Activated T-cell treated with anti-CD3 and anti-CD28 coated beads for 4 hours (primary cell): ENCODE results near the gene SPATA25.
A peak's percentile ranks its signal among the peaks of the same experiment; 100 is the strongest.

Experiments
- DNase-seq: peaks from one replicate; pipeline ENCODE4 v3.0.0-alpha.2; 2020

The SPATA25 gene

GRCh38 chr20:45863543-45864470, 23.6 kb downstream of the SPATA25 start:
- DNase-seq = no peak

- no peak for DNase-seq
Measured at GRCh38 chr20:45861221-45862075, 26.0 kb downstream of the SPATA25 start.

DNA sequence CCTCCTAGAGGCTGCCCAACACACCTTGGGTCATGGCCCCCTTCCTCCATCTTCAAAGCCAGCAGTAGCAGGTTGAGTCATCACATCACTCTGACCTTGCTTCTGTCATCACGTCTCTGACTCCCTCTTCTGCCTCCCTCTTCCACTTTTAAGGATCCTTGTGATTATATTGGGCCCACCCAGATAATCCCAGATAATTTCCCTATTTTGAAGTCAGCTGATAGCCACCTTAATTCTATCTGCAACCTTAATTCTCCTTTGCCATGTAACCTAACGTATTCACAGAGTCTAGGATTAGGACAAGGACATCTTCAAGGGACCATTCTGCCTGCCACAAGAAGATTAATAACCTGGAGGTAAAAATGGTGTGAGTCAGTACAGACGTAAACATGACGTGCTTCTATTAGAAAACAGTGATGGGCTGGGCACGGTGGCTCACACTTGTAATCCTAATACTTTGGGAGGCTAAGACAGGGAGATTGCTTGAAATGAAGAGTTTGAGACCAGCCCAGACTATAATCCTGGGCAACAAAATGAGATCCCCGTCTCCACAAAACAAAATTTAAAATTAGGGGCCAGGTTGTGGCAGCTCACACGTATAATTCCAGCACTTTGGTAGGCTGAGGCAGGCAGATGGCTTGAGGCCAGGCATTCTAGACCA, 26.7 kb downstream of the SPATA25 start:
- DNase-seq = no peak

GRCh38 chr20:45859916-45860315, 27.5 kb downstream of the SPATA25 start:
- DNase-seq = no peak

DNA sequence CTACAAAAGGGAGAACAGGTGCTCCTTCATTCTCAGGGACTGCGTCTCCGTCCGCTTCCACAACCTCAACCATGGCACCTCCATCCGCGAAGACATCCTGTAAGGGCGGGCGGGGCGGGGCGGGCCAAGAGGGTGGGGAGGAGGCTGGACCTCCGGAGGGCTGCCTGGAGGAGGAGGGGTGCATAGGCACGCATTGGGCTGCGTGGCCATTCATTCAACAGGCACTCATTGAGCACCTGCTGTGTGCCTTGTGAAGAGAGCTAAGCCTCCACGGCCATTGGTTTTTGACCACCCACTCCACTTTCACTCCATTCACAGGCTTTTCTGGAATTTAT, 29.6 kb downstream of the SPATA25 start:
- DNase-seq = no peak

GRCh38 chr20:45857114-45857881, 30.1 kb downstream of the SPATA25 start, which contains the start of the genes ACOT8 and ZSWIM3:
Gene ACOT8, minus strand, starts transcription at chr20:45857392. Its CDS starts 77 bp downstream, at chr20:45857315.
Gene ZSWIM3, plus strand, starts transcription at chr20:45857614. Its CDS starts 212 bp downstream, at chr20:45857826.
- DNase-seq = peak; percentile 90

DNA sequence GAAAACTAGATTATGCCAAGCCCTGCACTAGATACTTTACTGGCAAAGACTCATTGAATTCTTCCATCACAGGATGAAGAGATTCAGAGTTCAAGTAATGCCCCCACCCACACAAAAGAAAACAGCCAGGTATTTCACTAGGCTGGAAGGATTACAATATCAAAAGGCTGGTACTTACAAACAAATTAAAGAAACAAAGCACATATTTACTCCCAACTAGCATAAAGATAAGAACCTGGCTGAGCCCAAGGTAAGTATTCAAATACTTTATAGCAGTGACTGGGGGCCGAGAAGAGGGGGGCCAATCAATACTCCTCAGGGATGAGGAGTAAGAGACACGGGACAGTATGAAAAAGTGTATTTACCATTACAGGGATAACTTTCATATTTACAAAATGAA, 33.9 kb downstream of the SPATA25 start:
- DNase-seq = no peak

DNA sequence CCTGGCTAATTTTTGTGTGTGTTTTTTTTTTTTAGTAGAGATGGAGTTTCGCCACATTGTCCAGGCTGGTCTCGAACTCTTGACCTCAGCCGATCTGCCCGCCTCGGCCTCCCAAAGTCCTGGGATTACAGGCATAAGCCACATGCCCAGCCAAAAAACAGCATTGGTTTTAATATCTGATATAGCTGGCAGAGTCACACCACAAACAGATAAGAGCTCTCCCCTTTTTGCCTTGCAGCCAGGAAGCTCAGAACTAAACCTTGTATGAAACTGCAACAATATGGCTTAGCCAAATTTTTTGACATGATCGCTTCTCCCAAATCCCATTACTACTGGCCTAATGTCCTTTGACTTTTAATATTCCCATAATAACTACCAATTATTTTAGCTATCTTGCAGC, 35.1 kb downstream of the SPATA25 start:
- DNase-seq = no peak

DNA sequence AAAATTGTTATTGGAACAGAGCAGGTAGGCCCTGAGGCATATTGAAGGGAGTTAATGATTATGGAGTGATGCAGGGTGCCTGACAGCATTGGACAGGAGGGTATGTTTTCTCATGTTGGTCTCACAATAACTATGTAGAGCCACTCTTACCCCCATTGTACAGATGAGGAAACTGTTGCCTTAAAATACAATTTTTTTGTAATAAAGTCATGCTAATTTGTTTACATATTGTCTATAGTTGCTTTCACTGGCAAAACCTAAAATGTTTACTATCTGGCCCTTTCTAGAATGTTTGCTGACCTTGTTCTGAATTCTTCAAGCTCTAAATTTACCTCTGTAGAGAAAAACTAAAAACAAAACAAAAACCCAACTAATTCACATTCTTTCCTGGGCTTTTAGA, 35.9 kb downstream of the SPATA25 start:
- DNase-seq = no peak

DNA sequence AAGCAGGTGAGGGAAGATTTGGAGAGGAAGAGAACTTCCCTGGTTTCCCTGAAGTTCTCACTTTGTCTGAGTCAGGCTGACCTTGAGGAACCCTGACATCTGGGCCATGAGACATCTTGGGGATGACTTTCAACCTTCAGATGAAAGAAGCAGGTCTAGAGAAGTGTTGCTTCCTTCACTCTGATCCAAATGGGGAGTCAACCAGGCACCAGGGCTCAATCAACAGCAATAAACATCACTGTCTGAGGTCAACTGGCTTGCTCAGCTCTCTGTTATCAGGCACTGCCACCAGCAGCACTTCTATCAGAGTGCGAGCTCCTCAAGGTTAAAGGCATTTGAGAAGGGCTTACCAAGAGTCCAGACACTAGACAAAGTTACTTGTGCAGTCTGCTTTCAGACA, 36.5 kb downstream of the SPATA25 start:
- no peak for DNase-seq

GRCh38 chr20:45850238-45850637, 37.2 kb downstream of the SPATA25 start:
- DNase-seq = no peak

GRCh38 chr20:45848969-45849582, 38.3 kb downstream of the SPATA25 start:
- no peak for DNase-seq

- no peak for DNase-seq
Measured at GRCh38 chr20:45848421-45848820, 39.0 kb downstream of the SPATA25 start.

DNA sequence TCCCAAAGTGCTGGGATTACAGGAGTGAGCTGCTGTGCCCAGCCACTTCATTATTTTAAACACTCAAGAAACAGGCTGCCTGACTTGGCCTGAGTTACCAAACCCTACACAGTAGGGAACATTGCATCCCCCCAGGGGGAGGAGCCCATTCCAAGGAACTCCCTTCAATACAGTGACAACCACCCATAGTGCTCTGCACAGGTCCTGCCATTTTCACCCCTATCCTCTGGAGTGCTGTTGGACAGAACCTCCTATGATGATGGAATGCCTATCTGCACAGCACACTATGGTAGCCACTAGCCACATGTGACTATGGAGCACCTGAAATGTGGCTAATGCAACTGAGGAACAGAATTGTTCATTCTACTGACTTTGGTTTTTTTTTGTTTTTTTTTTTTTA, 42.0 kb downstream of the SPATA25 start:
- no peak for DNase-seq

DNA sequence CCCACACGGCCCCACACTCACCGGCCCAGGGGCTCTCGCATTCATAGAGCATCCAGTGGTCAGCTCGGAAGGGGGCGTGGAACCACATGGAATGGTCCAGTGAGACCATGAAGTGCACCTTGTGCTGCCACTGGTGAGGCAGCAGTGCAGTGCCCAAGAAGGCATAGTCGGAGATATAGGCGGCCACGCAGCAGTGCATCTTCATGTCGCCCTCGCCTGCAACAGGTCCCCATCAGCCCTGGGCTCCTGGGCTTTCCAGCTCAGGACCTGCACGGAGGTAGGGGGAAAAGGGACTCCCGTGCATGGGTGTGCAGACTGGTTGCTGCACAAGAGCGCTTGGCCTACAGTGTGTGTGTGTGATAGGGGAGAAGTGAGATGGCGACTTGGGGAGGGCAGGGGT, 43.9 kb downstream of the SPATA25 start:
- DNase-seq = no peak

- DNase-seq = no peak
Measured at GRCh38 chr20:45842169-45842812, 45.1 kb downstream of the SPATA25 start.

DNA sequence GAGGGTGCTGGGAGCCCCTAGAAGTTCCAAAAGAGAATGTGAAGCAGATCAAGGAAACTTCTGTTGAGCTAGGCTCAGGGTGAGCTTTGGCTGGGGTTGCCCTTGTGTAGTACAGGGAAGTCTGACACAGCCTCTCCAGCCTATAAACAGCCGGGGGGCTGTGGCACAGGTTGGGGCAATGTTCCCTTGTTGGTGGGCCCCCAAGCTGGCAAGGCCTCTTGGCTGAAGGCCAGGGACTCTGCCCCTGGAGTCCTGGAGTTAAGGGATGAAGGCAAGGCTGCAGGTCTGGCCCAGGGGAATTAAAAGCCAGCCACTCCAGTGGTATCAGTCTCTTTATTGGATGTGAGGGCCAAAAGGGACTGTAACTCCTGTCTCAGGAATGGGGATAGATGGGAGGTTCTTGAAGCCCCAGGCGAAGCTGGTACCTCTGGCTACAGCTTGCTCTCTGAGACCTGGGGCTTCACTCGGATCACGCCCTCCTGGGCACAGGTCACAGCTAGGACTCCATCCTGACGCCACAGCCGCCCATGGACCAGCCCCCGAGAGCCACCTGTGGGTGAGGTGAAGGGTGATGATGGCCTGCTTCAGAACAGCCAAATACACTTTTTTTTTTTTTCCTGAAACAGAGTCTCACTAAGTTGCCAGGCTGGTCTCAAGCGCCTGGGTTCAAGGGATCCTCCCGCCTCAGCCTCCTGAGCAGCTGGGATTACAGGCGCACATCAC, 45.9 kb downstream of the SPATA25 start:
- no peak for DNase-seq

DNA sequence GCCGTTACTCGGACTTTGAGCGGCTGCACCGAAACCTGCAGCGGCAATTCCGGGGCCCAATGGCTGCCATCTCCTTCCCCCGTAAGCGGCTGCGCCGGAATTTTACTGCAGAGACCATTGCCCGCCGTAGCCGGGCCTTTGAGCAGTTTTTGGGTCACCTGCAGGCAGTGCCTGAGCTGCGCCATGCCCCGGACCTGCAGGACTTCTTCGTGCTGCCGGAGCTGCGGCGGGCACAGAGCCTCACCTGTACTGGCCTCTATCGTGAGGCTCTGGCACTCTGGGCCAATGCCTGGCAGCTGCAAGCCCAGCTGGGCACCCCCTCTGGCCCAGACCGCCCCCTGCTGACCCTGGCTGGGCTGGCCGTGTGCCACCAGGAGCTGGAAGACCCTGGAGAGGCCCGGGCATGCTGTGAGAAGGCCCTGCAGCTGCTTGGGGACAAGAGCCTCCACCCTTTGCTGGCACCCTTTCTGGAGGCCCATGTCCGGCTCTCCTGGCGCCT, 46.7 kb downstream of the SPATA25 start:
- DNase-seq = no peak

DNA sequence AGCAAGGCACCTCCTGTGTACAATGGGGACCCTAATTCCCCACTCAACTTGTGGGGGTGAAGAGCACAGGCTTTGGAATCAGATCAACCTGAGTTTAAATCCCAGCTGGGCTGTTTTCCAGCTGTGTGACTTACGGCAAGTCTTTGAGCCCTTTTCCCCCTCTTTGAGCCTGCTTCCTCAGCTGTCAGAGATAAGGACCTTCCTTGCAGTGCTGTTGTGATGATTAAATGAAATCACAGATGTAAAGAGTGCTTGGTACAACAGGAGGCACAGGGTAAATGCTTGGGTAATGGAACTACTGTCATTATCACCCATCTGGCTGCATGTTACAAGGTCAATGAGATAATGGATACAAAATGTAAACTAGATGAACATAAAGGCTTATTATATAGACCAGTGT, 50.6 kb downstream of the SPATA25 start:
- no peak for DNase-seq
